Measurements from ENCODE around the gene BAZ2A.
A peak's percentile ranks its signal among the peaks of the same experiment; 100 is the strongest.

The BAZ2A gene

GRCh38 chr12:56635806-56636674, 5.9 kb upstream of the BAZ2A start:
- peak; percentile 77 to 90 for DNase-seq (ENCODE audit: low read depth in 2 of 2)

GRCh38 chr12:56634837-56635791, 5.0 kb upstream of the BAZ2A start:
- peak in 1 of 2 donors; percentile 47 for DNase-seq (ENCODE audit: low read depth in 2 of 2)

GRCh38 chr12:56634242-56634836, 4.2 kb upstream of the BAZ2A start:
- DNase-seq (ENCODE audit: low read depth in 2 of 2): no peak

- DNase-seq (ENCODE audit: low read depth in 2 of 2): no peak
Measured at GRCh38 chr12:56633468-56634241, 3.5 kb upstream of the BAZ2A start.

GRCh38 chr12:56632701-56633467, 2.8 kb upstream of the BAZ2A start:
- DNase-seq (ENCODE audit: low read depth in 2 of 2): no peak

- DNase-seq (ENCODE audit: low read depth in 2 of 2): peak in 1 of 2 donors; percentile 54
Measured at GRCh38 chr12:56631790-56632700, 1.9 kb upstream of the BAZ2A start.

GRCh38 chr12:56629459-56630179, 507 bp downstream of the BAZ2A start:
- DNase-seq (ENCODE audit: low read depth in 2 of 2): no peak

- DNase-seq (ENCODE audit: low read depth in 2 of 2): no peak
Measured at GRCh38 chr12:56628671-56629458, 1.3 kb downstream of the BAZ2A start.

GRCh38 chr12:56626701-56627100, 3.4 kb downstream of the BAZ2A start:
- DNase-seq (ENCODE audit: low read depth in 2 of 2): no peak

GRCh38 chr12:56622535-56622934, 7.6 kb downstream of the BAZ2A start:
- no peak for DNase-seq (ENCODE audit: low read depth in 2 of 2)

GRCh38 chr12:56616925-56617324, 13.2 kb downstream of the BAZ2A start:
- no peak for DNase-seq (ENCODE audit: low read depth in 2 of 2)

- DNase-seq (ENCODE audit: low read depth in 2 of 2): no peak
Measured at GRCh38 chr12:56616244-56616643, 13.9 kb downstream of the BAZ2A start.

- DNase-seq (ENCODE audit: low read depth in 2 of 2): no peak
Measured at GRCh38 chr12:56614627-56615026, 15.5 kb downstream of the BAZ2A start.

GRCh38 chr12:56604355-56604754, 25.8 kb downstream of the BAZ2A start:
- no peak for DNase-seq (ENCODE audit: low read depth in 2 of 2)

- no peak for DNase-seq (ENCODE audit: low read depth in 2 of 2)
Measured at GRCh38 chr12:56602239-56602638, 27.9 kb downstream of the BAZ2A start.

- no peak for DNase-seq (ENCODE audit: low read depth in 2 of 2)
Measured at GRCh38 chr12:56601503-56601902, 28.6 kb downstream of the BAZ2A start.

GRCh38 chr12:56600753-56601152, 29.4 kb downstream of the BAZ2A start:
- DNase-seq (ENCODE audit: low read depth in 2 of 2): no peak

- DNase-seq (ENCODE audit: low read depth in 2 of 2): no peak
Measured at GRCh38 chr12:56599797-56600196, 30.3 kb downstream of the BAZ2A start.
